K562 (cell line): ENCODE data around the gene CCDC82. TPM values are rescaled to one million over a fixed set of nuclear protein-coding genes. Genes with fewer than 3 reads are reported as not detected.

ENCODE experiments used
- BACH1 ChIP-seq: fragments of 200-800 bp; sonication (Bioruptor generic); IDR thresholded peaks from 2 replicates; pipeline ENCODE4 v1.6.1; 2016; ENCODE audit warnings: missing genetic modification characterization, missing compliant biosample characterization
- BHLHE40 ChIP-seq: IDR thresholded peaks from 2 replicates; pipeline ENCODE4 v1.6.1; 2011; ENCODE audit warnings: low read length, improper control_type of control experiment
- BRF1 ChIP-seq: IDR thresholded peaks from 3 replicates; pipeline ENCODE4 v1.6.1; 2011; ENCODE audit warnings: borderline replicate concordance, mild to moderate bottlenecking; ENCODE audit not compliant: insufficient read length; ENCODE audit errors: extremely low read depth
- CBFA2T3 ChIP-seq: fragments of 450-650 bp; IDR thresholded peaks from 2 replicates; pipeline ENCODE4 v1.6.1; 2017
- EP300 ChIP-seq: IDR thresholded peaks from 2 replicates; pipeline ENCODE4 v1.6.1; 2012; ENCODE audit warnings: low read length, improper control_type of control experiment
- FOXJ3 ChIP-seq: sonication (generic); formaldehyde crosslinking; IDR thresholded peaks from 2 replicates; pipeline ENCODE4 v1.4.0; 2020; ENCODE audit warnings: mild to moderate bottlenecking, missing genetic modification reagents
- GTF2E2 ChIP-seq: fragments of 200-800 bp; sonication (Bioruptor generic); IDR thresholded peaks from 2 replicates; pipeline ENCODE4 v1.6.1; 2016; ENCODE audit warnings: missing genetic modification characterization, missing compliant biosample characterization
- MAZ ChIP-seq, 2 experiments: fragments of 450-650 bp in 1 of 2; sonication (generic) in 1 of 2; formaldehyde crosslinking; IDR thresholded peaks in 1 of 2; conservative IDR thresholded peaks in 1 of 2; 2 replicates each; pipeline versions ENCODE4 v1.4.0 to v1.5.0; 2020; ENCODE audit warnings: mild to moderate bottlenecking in 1 of 2, missing genetic modification reagents in 1 of 2
- NCOA1 ChIP-seq: fragments of 450-650 bp; IDR thresholded peaks from 2 replicates; pipeline ENCODE4 v1.6.1; 2016; ENCODE audit warnings: low read depth
- NEUROD1 ChIP-seq: fragments of 150-350 bp; IDR thresholded peaks from 2 replicates; pipeline ENCODE4 v1.6.1; 2014; ENCODE audit warnings: borderline replicate concordance, low read length, low read depth; ENCODE audit not compliant: partially characterized antibody
- PHB ChIP-seq: fragments of 250-450 bp; sonication (Bioruptor Pico); IDR thresholded peaks from 2 replicates; pipeline ENCODE4 v1.5.0; 2021
- POLR2AphosphoS5 ChIP-seq: IDR thresholded peaks from 2 replicates; pipeline ENCODE4 v1.6.1; 2011; ENCODE audit warnings: mild to moderate bottlenecking, low read depth, low read length, moderate library complexity; ENCODE audit not compliant: control insufficient read depth, insufficient read depth
- RAD21 ChIP-seq, 2 experiments: fragments of 250-450 bp in 1 of 2; fragments of 450-650 bp in 1 of 2; sonication (Bioruptor Pico) in 1 of 2; formaldehyde crosslinking in 1 of 2; IDR thresholded peaks in 1 of 2; conservative IDR thresholded peaks in 1 of 2; 2 replicates each; pipeline versions ENCODE4 v1.4.0 to v1.8.0; 2020 to 2022; ENCODE audit warnings: mild to moderate bottlenecking in 2 of 2, moderate library complexity in 1 of 2
- SMARCA4 ChIP-seq: fragments of 450-650 bp; IDR thresholded peaks from 2 replicates; pipeline ENCODE4 v1.6.1; 2016
- TCFL5 ChIP-seq: fragments of 250-450 bp; sonication (Bioruptor Pico); conservative IDR thresholded peaks from 2 replicates; pipeline ENCODE4 v1.6.1; 2021; ENCODE audit warnings: mild to moderate bottlenecking, moderate library complexity, matching md5 sums
- TEAD4 ChIP-seq, 2 experiments: sonication (generic) in 1 of 2; formaldehyde crosslinking in 1 of 2; IDR thresholded peaks; 2 replicates each; pipeline versions ENCODE4 v1.6.1 to v1.8.0; 2012 to 2022; ENCODE audit warnings: borderline replicate concordance in 1 of 2, inconsistent platforms in 1 of 2, low read length in 1 of 2, mild to moderate bottlenecking in 1 of 2, missing genetic modification reagents in 1 of 2
- ZBED1 ChIP-seq: IDR thresholded peaks from 2 replicates; pipeline ENCODE4 v1.6.1; 2014
- ZBTB17 ChIP-seq: fragments of 450-650 bp; formaldehyde crosslinking; IDR thresholded peaks from 2 replicates; pipeline ENCODE4 v1.4.0; 2020; ENCODE audit warnings: mild to moderate bottlenecking
- ZEB2 ChIP-seq: fragments of 450-650 bp; IDR thresholded peaks from 2 replicates; pipeline ENCODE4 v1.6.1; 2016
- ZFP1 ChIP-seq: fragments of 450-650 bp; formaldehyde crosslinking; IDR thresholded peaks from 2 replicates; pipeline ENCODE4 v1.4.0; 2020; ENCODE audit warnings: mild to moderate bottlenecking, mixed read lengths
- ZNF347 ChIP-seq: fragments of 450-650 bp; formaldehyde crosslinking; IDR thresholded peaks from 2 replicates; pipeline ENCODE4 v1.4.0; 2020; ENCODE audit warnings: low read depth, mild to moderate bottlenecking, moderate library complexity
- ZNF436 ChIP-seq: fragments of 250-450, 450-650 bp; sonication (Bioruptor Pico); formaldehyde crosslinking; IDR thresholded peaks from 2 replicates; pipeline ENCODE4 v1.7.0; 2020; ENCODE audit warnings: mild to moderate bottlenecking
- ZNF445 ChIP-seq: fragments of 250-450 bp; sonication (Bioruptor Pico); IDR thresholded peaks from 2 replicates; pipeline ENCODE4 v1.4.0; 2020; ENCODE audit warnings: low read depth, mild to moderate bottlenecking, moderate library complexity
- ZNF561 ChIP-seq: fragments of 450-650 bp; formaldehyde crosslinking; conservative IDR thresholded peaks from 2 replicates; pipeline ENCODE4 v1.4.0; 2020; ENCODE audit warnings: mild to moderate bottlenecking, moderate library complexity
- ZNF717 ChIP-seq: fragments of 250-450 bp; sonication (Bioruptor Pico); IDR thresholded peaks from 2 replicates; pipeline ENCODE4 v1.5.0; 2021
- ZSCAN32 ChIP-seq: fragments of 450-650 bp; formaldehyde crosslinking; IDR thresholded peaks from 2 replicates; pipeline ENCODE4 v1.4.0; 2020; ENCODE audit warnings: mild to moderate bottlenecking, moderate library complexity
- polyA plus RNA-seq, 8 experiments: library from polyadenylated mRNA; depleted of rRNA in 4 of 8; stranded (reverse) in 5 of 8; unstranded in 3 of 8; fragments of >200 nt; fragmentation: Nextera tagmentation in 2 of 8; fragmentation: Illumina TruSeq in 1 of 8; extraction: Ambion mirVana in 2 of 8; extraction: Trizol in 1 of 8; gene quantifications; 2 replicates each; pipeline versions ENCODE4 v1.2.1 to v1.2.3, GENCODE V29; 2011 to 2014; ENCODE audit warnings: inconsistent platforms in 1 of 8, missing spikeins in 1 of 8
- total RNA-seq, 7 experiments: library from RNA; depleted of rRNA in 6 of 7; stranded (reverse); fragments of >200 nt in 6 of 7; fragmentation: Illumina TruSeq in 2 of 7; extraction: Trizol in 2 of 7; gene quantifications; 2 replicates each; pipeline versions ENCODE4 v1.2.1 to v1.2.3, GENCODE V29; 2011 to 2021; ENCODE audit warnings: low replicate concordance in 1 of 7
- TF ChIP-seq, protein P1 (sequence below): fragments of 150-350 bp; conservative IDR thresholded peaks from 2 replicates; pipeline ENCODE4 v1.6.1; 2014; ENCODE audit warnings: low read length
- TF ChIP-seq, protein P2 (sequence below): fragments of 450-650 bp; IDR thresholded peaks from 2 replicates; pipeline ENCODE4 v1.6.1; 2016; ENCODE audit warnings: low read depth, mild to moderate bottlenecking, moderate library complexity

Gene CCDC82
- total and polyA plus RNA-seq, 9 of the 15 experiments (the other 6 are each of a cell fraction or from before 2014, with no cell fraction given): 12.5 to 51.3 (median 24.5) TPM

DNA sequence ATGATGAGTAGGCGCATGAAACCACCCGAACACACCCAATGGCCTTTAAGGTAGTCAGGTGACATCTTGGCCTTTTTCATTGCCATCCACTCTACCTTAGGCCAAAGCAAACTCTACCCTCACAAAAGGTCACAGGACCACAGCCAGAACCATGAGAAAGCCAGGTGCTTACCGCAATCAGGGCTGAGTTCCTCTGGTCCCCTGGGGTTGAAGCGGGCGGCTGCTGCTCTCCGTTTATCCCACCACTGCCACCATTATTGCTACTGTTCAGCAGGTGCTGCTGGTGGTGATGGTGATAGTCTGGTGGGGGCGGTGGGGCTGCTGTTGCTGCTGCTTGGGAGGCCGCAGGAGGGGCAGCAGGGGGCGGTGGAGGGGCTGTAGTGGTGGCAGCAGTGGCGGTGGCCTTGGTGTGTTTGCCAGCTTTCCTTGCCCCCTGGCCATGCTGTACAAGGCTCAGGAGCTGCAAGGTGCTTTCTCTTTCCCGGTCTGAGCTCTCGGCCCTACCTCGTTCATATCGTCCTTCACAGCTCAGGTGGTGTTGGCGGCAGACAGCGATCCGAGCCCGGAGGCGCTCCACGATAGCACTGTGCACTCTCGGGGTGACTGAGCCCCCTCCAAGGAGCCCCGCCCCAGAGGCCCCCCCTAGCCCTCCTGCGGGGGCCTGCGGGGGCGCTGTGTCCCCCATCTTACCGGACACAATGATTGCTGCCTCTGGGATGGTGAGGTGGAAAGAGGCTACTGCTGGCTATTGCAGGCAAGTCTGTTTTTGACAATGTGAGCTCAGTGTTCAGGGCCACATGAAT is 48.3 kb downstream of the CCDC82 start (continued):
- TF ChIP-seq TEAD4 (IDR thresholded peaks at IDR 0.05; ENCODE audit: low read length) (no peak), TEAD4 (CRISPR knock-in tag; IDR thresholded peaks at IDR 0.05; ENCODE audit: borderline replicate concordance) (no peak), BACH1 (tag) (no peak), GTF2E2 (tag) (no peak), ZNF445 (CRISPR knock-in tag) (0 out of 2 replicates have a peak, but pooled peaks have one; percentile 19), ZNF717 (CRISPR knock-in tag) (no peak), ZBED1 (no peak), ZNF347 (no peak), ZNF436 (CRISPR knock-in tag) (no peak), BHLHE40 (no peak; the same call in 1 of the 2 replicates), ZBTB17 (peak; percentile 42; the same call in 1 of the 2 replicates), BRF1 (no peak), MAZ (CRISPR knock-in tag; conservative IDR thresholded peaks at IDR 0.05 in 1 of 2, IDR thresholded peaks at IDR 0.05 in 1 of 2) (peak; percentile 98 to 99), PHB (CRISPR knock-in tag) (no peak), ZFP1 (CRISPR knock-in tag) (no peak), SMARCA4 (0 out of 2 replicates have a peak, but pooled peaks have one; percentile 11), NCOA1 (0 out of 2 replicates have a peak, but pooled peaks have one; percentile 17), FOXJ3 (no peak), POLR2AphosphoS5 (peak; percentile 27; the same call in 1 of the 2 replicates), ZNF561 (CRISPR knock-in tag) (no peak), TCFL5 (CRISPR knock-in tag) (no peak), ZSCAN32 (CRISPR knock-in tag) (no peak), CBFA2T3 (0 out of 2 replicates have a peak, but pooled peaks have one; percentile 7), ZEB2 (0 out of 2 replicates have a peak, but pooled peaks have one; percentile 19), NEUROD1 (peak; percentile 20), RAD21 (CRISPR knock-in tag; conservative IDR thresholded peaks at IDR 0.05 in 1 of 2, IDR thresholded peaks at IDR 0.05 in 1 of 2) (peak; percentile 52 to 54), EP300 (peak; percentile 7; the same call in 1 of the 2 replicates)
- TF ChIP-seq, protein P1, sequence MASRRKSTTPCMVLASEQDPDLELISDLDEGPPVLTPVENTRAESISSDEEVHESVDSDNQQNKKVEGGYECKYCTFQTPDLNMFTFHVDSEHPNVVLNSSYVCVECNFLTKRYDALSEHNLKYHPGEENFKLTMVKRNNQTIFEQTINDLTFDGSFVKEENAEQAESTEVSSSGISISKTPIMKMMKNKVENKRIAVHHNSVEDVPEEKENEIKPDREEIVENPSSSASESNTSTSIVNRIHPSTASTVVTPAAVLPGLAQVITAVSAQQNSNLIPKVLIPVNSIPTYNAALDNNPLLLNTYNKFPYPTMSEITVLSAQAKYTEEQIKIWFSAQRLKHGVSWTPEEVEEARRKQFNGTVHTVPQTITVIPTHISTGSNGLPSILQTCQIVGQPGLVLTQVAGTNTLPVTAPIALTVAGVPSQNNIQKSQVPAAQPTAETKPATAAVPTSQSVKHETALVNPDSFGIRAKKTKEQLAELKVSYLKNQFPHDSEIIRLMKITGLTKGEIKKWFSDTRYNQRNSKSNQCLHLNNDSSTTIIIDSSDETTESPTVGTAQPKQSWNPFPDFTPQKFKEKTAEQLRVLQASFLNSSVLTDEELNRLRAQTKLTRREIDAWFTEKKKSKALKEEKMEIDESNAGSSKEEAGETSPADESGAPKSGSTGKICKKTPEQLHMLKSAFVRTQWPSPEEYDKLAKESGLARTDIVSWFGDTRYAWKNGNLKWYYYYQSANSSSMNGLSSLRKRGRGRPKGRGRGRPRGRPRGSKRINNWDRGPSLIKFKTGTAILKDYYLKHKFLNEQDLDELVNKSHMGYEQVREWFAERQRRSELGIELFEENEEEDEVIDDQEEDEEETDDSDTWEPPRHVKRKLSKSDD: 0 out of 2 replicates have a peak, but pooled peaks have one; percentile 19
- TF ChIP-seq, protein P2, sequence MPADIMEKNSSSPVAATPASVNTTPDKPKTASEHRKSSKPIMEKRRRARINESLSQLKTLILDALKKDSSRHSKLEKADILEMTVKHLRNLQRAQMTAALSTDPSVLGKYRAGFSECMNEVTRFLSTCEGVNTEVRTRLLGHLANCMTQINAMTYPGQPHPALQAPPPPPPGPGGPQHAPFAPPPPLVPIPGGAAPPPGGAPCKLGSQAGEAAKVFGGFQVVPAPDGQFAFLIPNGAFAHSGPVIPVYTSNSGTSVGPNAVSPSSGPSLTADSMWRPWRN: no peak
